ENCODE measurements around the gene ARHGAP42.
"Not testable (repeated sequence)": the region's sequence is repeated elsewhere in the genome, so short reads cannot be mapped to it uniquely, and the experiment has no call there.

ARHGAP42 gene

DNA sequence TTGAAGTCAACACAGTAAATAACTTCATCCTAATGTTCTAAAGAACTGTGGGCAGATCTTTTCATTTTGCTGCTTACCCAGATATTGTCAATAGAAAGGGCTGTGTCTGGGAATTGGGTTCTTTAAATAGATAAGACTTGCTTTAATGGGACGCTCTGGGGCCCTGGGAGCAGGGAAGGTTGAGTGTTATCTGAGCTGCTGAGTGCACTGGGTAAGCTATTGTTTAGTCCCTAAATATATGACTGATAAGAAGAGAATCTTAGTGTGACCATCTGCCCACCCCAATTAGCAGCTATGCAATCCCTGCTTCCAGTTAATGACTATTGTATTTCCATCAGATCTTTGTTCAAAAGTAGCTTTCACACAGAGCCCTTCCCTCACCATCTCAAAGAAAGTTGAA, 44.4 kb downstream of the ARHGAP42 start:
- DNase-seq: no peak

DNA sequence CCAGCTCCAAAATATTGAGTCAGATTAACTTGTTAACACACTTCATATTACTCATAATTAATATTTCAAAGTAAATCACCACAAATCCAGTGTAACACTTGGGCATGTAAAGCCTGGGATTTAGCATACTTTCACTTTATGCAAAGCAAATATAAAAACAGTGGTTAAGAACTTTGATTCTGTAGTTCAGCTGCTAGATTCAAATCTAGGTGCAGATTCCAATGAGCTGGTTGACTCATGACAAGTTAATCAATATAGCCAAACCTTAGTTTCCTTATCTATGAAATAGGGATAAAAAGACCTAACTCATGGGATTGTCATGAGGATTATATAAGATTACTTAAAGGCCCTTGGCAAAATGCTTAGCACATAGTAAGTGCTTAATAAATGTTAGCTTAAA, 45.9 kb downstream of the ARHGAP42 start:
- DNase-seq: no peak

DNA sequence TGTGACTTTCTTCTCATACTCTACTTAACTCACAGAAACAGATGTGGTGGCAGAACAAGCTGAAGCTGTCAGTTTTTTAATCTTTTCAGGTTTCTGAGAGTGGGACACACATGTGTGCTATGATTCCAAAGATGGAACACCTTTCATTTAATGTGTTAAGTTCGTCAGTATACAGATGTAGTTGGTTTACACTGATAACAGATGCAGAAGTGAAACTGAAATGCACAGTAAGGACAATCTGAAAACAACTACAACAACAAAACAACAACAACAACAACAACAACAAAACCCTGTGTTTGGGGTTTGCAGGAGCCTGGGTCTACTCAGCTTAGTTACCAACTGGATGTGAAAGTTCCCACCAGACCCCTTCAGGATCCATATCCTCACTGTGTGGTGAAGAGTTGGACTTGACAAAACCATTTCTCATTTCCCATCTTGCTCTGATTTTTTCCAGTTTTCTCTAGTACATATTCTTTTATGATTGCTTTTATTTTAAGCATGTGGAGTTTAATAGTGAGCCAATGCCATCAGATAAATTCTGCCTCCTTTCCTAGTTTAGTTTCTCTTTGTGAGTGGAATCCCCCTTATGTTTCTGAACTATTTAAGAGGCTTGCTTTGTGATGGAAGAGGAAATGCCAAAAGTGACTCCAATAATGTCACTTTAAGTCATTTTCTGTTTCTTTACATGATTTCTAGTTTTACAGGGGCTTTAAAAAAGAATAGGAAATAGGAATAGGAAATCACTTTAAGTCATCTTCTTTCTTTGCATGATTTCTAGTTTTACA, 47.8 kb downstream of the ARHGAP42 start:
- no peak for DNase-seq

DNA sequence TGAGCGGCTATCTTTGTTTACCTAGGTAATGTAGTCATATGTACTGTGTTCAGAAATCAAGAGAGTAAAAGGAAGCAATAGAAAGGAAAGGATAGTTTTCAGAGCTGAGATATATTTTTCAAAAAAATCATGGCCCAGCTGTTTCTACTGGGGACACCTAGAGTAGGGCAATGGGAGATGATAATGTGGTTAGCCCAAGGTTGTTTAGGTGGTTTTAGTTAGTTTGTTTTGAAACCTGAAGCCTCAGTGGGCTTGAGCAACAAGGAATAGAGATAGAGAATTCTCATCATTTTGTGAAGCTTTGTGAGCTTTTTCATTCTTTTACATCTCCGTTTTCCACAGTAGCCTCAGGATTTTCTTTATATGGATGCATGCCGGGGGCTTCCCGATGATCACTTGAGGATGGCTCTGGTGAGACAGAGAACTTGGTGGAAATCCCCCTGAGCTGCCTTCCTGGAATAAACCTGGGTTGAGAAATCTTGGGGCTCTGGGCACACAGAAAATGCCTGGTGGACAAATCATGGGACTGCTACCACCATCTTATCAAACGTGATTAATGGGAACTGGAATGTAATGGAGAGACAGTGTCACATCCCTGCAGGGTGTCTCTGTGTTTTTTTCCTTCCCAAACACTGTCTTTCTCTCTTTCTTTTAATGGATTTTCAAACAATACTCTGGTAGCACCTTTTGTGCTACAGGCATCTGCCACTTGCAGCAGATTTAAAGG, 49.0 kb downstream of the ARHGAP42 start:
- DNase-seq: no peak

DNA sequence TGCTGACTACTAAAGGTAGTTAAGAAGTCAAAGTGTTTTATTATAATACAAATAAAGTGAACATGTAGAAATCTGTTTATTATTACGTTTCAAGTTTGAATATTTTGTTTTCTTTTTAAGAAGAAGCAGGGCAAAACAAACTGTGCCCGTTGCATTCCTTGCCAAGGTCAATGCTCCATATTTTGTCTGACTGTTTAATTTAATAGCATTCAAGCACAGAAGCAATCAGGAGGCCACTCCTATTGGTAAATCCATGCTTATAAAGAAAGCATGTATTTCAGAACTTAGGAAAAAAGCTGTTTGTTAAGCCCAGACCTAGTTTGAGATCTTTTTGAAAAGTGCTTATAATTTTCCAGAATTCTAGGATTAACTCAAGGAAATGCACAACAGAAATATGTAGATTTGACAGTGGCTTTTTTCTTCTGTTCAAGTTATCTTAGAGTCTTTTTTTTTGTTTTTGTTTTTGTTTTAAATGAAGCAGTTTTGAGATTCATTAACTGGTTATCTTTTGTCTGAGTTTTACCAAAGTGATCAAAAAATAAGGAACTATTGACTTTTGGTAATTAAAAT, 51.7 kb downstream of the ARHGAP42 start:
- no peak for DNase-seq

DNA sequence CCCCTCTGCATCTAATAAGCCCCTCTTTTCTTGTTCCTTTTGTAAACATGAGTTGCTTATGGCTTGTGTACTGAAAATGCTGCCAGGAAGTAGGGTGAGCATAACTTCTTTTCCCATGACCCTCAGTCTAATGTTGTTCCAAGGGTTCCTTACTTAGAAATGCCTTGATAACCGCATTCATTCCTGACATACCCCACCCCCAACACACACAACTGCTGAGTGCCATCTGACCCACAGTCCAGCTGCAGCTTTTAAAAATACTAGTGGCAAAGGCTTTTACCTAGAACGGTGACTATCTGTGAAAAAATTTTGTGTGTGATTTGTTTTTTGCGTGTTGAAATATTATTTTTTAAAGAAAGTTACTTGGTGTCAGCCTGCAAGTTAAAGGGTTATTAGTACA, 52.6 kb downstream of the ARHGAP42 start:
- DNase-seq: peak in 1 of 2 experiments; percentile 33

DNA sequence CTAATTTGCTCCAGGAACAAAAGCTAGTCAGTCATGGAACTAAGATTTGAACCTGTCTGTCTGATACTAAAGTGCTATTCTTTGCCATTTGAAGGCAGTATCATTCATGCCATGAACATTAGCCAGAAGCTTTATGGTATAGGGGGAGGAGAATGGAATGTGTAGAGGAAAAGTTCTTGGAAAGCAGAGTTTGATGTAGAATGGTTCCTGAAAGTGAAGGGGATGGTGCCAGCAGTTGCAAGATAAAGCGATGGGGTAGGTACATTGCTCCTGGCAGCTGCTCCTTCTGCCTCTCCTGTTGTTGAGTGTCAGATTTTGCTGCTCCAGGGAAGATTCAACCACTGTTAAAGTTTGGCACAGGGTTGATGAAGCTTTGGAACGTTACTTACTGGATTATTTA, 53.4 kb downstream of the ARHGAP42 start:
- peak in 1 of 2 experiments; percentile 11 for DNase-seq

DNA sequence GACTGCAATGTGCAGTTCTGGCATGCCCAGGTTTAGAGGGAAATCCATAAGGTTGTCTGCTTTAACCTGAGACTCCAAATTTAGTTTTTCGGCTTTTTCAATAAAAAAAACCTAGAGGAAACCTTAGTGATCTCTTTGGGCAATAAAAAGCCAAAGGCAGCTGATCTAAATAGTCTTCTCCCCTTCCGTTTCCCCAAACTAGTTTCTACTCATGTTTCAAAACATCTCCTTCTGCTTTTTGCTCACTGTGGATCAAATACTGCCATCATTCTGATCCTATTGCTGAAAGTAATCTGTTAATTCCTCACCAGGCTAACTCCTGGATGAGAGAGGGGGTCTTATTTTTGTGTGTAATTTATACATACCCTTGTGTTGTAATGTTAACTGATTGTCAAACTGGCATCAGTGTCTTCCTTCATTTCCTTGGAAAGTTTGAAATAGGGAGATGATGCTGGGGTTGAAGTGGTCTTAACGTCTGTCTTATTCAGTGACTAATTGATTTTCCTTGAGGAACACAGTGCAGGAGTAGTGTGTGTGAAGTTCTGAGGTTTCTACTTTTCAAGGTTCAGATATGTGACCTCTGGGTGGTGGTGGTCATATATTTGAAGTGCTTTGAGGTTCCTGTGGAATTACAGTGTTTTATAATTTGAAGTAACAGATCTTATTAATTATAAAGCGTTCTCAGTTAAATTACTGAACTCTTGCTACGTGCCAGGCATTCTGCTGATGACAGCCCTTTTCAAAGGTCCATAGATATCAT, 55.0 kb downstream of the ARHGAP42 start:
- no peak for DNase-seq

DNA sequence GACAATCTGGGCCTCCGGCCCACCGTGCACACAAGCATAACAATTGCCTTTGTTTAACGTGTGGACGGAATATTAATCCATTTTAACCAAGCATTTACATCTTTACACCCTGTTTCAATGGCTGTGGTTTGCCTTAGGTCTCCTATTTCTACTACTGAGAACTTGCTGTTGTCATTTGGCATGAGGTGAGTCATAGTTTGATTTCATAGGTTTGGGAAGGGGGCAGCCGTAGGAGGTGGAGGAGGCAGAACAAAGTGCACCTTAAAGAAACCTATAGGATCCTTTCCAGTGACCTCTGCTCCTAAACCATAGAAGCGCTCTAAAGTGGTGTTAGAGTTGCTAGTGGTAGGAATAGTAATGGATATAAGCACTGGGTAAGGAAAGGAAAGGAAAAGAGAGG, 59.4 kb downstream of the ARHGAP42 start:
- DNase-seq: no peak

DNA sequence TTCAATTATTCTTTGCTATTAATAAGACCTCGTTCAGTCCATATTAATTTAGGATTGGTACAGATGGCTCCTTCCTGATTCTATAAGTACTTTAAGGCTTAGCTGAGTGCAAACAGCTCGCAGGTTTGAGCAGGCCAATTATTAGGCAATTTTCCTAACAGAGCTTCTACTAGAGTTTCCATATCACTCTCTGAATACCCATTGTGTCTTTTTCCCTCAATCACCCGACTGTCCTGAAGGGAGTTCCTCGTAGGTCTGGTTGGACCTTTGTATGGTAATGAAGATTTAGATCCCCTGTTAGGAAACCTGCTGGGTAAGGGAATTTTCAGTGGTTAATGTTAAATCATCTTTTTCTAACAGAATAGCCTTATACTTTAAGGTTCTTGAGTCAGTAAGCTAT, 61.1 kb downstream of the ARHGAP42 start:
- no peak for DNase-seq

DNA sequence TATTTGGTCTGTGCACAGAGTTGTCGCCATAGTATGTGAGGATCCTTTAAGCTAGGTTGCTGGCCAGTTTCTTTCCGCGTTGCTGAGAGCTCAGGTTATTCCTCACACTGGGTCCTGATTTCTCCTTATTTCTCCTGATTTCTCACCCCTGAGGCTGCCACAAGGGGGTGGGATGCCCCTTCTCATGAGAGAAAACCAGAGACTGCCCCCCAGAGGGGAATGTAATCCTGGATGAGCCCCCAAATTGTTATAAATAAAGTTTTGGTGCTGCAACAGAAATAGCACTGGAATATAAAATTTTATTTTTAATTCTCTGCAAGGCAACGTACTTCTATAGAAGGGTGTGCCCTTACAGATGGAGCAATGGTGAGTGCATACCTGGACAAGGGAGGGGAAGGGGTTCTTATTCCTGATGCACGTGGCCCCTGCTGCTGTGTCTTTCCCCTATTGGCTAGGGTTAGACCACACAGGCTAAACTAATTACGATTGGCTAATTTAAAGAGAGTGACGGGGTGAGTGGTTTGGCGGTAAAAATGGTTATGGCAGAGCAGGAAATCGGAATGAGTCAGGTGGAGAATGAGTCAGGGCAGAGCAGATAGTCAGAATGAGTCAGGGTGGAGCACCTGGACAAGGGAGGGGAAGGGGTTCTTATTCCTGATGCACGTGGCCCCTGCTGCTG, 62.9 kb downstream of the ARHGAP42 start:
- not testable (repeated sequence) for DNase-seq

DNA sequence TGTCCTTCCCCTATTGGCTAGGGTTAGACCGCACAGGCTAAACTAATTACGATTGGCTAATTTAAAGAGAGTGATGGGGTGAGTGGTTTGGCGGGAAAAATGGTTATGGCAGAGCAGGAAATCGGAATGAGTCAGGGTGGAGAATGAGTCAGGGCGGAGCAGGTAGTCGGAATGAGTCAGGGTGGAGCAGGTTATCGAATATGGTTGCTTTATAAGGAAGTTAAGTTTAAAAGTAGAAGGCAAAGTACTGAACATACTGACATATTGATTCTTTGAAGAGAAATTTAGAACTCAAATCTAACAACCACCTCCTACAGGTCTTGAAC, 63.4 kb downstream of the ARHGAP42 start:
- not testable (repeated sequence) for DNase-seq

DNA sequence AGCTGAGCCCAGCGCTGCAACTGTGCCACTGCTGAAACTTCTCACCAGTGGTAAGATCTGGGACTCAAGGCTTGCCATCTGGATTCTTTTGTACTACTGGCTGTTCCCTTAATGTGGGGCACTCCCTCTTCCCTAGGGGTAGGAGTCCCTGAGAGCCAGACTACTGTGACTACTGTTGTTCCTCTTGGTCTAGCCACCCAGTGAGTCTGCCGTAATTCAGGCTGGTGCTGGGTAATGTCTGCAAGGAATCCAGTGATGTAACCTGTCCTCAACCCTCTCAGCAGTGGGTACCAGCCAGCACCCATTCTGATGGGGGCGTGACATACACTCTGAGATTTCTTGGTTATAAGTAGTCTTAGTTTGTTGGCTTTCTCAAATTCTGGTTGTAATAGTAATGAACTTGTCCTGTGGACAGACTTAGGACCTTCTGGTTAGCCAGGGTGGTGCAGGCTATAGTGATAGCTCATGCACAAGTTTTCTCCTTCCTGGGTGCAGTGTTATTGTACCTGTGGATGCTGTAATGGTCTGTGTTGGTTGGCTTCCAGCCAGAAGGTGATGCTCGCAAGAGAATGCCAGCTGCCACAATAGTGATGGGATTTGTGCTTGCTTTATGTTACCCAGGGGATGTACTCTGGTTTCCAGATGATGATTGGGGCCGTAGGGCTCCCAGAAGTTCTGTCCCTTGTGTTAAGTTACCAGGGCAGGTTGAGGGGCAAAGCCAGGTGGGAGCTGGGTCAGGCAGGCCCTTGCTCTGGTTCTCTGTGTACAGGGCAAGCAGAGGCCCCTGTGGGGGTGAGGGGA, 65.5 kb downstream of the ARHGAP42 start:
- peak; percentile 76 to 82 for DNase-seq

DNA sequence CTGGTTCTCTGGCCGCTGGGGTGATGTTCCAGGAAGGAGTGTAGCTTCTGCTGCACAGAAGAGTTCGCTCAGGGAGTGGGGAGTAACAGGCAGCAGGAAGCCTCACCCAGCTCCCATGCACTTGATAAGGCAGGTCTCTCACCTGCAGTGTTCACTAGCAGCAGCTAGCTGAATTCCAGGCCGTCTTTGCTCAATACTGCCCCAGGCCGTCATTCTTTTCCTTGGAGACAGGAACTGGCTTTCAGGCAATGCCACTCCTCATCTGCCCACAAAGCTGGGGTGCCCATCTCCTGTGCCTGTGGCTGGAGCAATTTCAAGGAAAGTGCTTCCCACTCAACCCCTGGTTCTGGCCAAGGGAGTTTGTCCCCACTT, 66.1 kb downstream of the ARHGAP42 start:
- peak; percentile 58 to 73 for DNase-seq

DNA sequence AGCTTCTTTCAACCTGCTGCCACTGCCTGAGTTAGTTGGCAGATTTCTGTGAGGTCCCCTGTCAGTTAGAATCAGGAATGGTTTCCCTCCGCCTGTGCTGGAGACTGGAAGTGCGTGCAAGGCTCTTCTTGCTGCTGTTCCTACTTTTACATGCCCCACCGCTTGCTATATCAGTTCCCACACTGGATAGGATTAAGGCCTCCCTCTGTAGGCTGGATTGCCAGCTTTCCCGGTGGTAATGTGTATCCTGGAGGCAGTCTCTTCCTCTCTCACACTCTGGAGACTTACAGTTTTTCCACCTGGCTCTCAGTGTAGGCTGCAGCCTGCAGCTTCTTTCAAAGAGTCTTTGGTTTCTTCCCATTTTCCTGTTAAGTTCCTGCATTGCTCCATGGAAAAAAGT, 66.5 kb downstream of the ARHGAP42 start:
- peak in 1 of 2 experiments; percentile 37 for DNase-seq

DNA sequence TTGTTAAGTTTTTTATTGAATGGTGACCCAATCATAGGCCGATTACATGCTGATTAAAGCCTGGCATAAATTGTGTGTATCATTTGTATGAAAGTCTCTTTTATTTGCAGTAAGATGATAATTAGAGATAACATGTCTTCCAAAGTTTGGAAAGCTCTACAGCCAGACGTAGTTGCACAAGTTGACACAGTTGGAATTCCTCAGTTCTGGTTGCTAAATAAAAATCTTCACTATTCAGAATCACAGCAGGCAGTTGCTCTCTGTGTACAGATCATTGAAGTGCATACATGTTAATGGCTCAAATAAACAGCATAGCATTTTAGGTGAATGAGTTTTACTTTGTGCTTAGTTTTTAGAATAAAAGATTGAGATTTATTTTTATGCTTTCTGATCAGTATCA, 69.5 kb downstream of the ARHGAP42 start:
- no peak for DNase-seq

DNA sequence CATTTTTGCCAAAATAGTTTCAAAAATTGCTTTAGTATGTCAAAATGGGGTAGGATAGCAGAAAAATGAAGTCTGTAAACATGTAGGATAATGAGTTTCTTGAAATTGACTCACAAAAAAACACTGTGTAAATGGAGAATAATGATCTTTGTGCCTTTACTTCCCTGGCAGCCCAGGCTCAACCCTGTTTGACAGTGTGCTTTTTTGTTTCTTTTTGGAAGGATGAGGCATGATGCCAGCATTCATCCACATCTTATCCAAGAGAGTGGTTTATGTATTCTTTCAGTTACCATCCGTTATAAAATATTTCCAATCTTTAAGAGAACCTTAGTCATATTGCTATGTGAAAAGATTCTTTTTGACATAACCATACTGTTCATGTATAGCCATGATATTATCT, 70.6 kb downstream of the ARHGAP42 start:
- DNase-seq: no peak

DNA sequence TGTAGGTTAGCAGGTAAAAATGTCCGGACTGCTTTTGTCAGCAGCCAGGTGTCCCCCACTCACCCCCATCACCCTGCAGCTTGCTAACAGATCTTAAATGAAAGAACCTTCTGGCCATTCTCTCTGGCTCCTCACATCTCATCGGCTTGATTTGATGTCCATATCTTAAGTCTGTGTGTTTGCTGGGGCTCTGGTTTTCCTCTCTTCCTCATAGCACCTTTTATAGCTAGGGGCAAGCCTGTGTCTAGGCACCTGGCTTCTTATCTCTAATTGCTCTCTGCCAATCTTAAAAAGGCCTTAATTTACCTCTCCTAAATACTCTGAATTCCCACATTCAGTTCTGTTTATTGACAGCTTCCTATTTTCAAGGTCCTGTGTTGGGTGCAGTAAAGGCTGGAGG, 72.0 kb downstream of the ARHGAP42 start:
- no peak for DNase-seq

DNA sequence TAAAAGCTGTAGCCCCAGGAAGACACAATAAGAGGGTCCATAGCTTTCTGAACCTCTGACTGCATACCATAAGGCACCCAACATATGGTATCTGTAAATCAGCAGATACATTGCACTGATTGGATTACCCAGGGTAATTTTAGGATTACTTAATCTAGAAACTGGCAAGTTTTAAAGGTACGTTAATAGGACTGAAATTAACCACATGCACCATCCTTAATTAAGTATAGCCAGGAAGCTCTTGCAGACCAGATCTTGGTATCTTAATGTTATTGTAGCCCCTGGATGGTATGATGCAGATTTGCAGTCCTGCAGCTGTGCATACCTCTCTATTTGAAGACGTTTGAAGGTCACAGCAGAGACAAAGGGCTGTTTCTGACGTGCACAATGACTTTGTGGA, 72.8 kb downstream of the ARHGAP42 start:
- DNase-seq: peak; percentile 65 to 77

DNA sequence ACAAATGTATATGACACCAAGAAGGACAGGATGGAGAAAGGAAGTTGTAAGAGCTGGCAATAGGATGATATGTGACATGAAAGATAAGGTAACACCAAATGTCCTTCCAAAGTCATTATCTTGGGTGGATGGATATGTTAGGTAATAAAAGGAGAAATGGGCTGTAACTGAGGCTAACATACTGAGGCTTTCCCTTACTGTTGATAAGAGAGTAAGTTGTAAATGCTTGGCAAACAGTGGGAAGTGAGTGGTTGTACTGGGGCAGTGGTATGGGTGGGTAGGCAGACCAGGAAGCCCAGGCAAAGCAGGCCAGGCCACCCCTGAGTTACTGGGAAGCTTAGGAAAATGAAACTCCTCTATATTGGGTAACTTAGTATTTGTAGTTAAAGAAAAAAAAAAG, 73.7 kb downstream of the ARHGAP42 start:
- no peak for DNase-seq

DNA sequence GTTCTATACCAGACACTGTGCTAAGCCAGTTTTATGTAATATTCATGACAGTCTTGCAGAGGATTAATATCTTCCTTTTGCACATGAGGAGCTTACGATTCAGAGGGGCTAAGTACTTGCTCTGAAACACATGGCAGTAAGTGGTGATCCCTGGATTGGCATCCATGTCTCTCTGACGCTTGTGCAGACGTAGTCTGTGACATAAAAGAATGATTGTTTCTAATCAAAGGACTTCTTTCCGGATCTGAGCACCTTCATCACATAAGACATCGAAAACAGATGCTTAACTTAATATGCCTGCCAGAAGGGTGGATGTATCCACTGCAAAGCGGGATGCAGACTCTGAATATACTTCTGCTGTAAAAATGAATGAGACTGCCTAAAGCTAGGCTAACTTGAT, 74.8 kb downstream of the ARHGAP42 start:
- no peak for DNase-seq

DNA sequence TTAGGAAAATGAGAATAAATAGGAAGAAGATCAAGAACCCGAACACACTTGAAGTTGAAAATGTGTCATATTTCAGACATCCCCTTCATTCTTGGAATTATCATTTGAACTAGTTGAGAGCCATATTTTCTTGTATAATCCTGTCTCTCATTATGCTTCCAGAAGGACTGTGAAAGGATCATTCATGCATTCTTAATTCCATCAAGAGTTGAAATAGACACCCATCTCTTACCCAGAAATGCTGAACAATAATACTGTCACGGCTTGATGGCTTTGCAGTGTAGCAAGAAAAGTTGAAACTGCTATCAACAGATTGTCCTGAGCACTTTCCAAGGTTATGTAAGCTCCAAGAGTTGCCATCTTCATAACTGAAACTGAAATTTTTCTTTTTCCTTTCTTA, 79.7 kb downstream of the ARHGAP42 start:
- DNase-seq: no peak
